C1 segment of cervical spinal cord (tissue), 14 donors: ENCODE results near the gene CXXC4.
A peak's percentile ranks its signal among the peaks of the same experiment; 100 is the strongest.

ENCODE experiments used
- DNase-seq, 14 donors: peaks; one replicate each; lab custom pipeline; 2025; lab: John Stamatoyannopoulos, UW

CXXC4 gene

DNA sequence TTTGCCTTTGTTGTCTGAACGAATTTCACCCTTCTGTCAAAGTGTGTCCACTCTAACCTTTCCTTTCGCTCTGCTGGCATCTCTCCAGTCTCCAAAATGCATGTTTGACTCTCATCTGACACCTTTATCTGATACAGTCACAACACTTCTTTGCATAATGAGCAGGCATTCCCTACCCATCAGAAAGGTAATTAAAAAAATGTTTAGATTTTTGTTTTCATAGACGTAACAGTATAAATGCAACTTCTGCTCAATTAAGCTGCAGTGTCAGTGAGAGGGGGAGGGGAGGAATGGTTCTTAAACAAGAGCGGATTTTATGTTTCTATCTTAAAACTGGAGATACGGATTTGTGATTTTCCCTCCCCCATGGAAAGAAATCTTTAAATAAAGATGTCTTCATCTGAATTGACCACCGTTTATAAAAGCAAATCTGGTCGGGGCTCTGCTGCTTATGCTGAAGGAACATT lies 70.2 kb downstream of the CXXC4 start:
- no peak for DNase-seq

DNA sequence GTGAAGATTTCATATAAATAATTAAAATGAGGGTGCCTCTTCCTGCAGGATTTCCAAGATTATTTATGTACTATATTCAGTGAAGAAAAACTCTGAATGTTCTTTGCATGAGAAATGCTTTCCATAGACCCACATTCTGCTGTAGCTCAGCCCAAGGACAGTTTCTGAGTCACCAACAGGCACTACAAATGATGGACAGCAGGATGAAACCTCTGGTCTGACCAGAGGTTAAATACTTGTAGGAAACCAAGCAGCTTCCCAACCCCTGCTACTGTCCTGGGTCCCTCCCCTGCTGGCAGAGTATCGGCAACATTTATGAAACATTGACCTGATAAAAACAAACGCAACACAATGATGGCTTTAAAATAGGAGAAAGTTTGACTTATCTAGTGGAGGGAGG lies 73.1 kb downstream of the CXXC4 start:
- DNase-seq: no peak

DNA sequence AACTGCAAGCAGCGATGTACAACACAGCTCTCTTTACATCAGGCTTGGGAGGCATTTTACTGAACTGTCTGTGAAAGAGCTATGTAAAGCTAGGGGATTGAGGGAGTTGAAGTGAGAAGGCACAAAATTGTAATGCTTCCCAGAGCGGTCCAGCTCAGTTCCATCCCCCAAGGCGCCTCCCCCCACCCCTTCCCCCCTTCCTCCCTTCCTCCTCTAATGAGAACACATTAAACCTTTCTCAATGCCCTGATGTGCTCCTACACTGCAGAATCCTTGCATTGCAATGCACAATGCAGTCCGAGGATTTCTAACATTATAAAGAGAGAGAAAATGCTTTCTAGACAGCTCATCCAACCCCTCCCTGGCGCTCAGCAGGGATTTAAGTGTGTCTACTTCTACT lies 73.9 kb downstream of the CXXC4 start:
- peak in 2 of 14 donors; percentile 25 to 26 for DNase-seq
